Smooth muscle cell (in vitro differentiated cells): ENCODE results near the gene MICAL2. TPM values are rescaled to one million over a fixed set of nuclear protein-coding genes. Genes with fewer than 3 reads are reported as not detected.

Experiments used
- DNase-seq: peaks from one replicate; lab custom pipeline; 2025; ENCODE audit not compliant: unreplicated experiment; lab: John Stamatoyannopoulos, UW
- H2AFZ ChIP-seq: fragments of 200-600 bp; sonication (generic); 2 replicates; pipeline ENCODE4 v1.6.0; 2016; ENCODE audit warnings: antibody characterized with exemption, low read depth, mild to moderate bottlenecking
- H3F3A ChIP-seq: fragments of 200-600 bp; sonication (generic); 2 replicates; pipeline ENCODE4 v1.6.0; 2017; ENCODE audit warnings: antibody characterized with exemption, low read depth
- H3K27ac ChIP-seq: fragments of 200-600 bp; sonication (generic); 2 replicates; pipeline ENCODE4 v1.5.1; 2016; ENCODE audit warnings: low read depth, mild to moderate bottlenecking
- H3K27me3 ChIP-seq: fragments of 200-600 bp; sonication (generic); 2 replicates; pipeline ENCODE4 v1.6.1; 2016; ENCODE audit warnings: low read depth, mild to moderate bottlenecking
- H3K36me3 ChIP-seq: fragments of 200-600 bp; sonication (generic); 2 replicates; pipeline ENCODE4 v1.5.1; 2016; ENCODE audit warnings: low read depth
- H3K4me1 ChIP-seq: fragments of 200-600 bp; sonication (generic); 2 replicates; pipeline ENCODE4 v1.5.1; 2016; ENCODE audit warnings: low read depth
- H3K4me2 ChIP-seq: fragments of 200-600 bp; sonication (generic); 2 replicates; pipeline ENCODE4 v1.6.0; 2016; ENCODE audit warnings: mild to moderate bottlenecking
- H3K4me3 ChIP-seq: fragments of 200-600 bp; sonication (generic); 2 replicates; pipeline ENCODE4 v1.5.1; 2016; ENCODE audit warnings: mild to moderate bottlenecking
- H3K79me2 ChIP-seq: fragments of 200-600 bp; sonication (generic); 2 replicates; pipeline ENCODE4 v1.6.0; 2016; ENCODE audit warnings: low read depth, mild to moderate bottlenecking
- H3K9ac ChIP-seq: fragments of 200-600 bp; sonication (generic); 2 replicates; pipeline ENCODE4 v1.6.0; 2016; ENCODE audit warnings: low read depth
- H3K9me3 ChIP-seq: fragments of 200-600 bp; sonication (generic); replicated peaks from 2 replicates; pipeline ENCODE4 v1.5.1; 2016; ENCODE audit warnings: low read depth
- H4K20me1 ChIP-seq: fragments of 200-600 bp; sonication (generic); 2 replicates; pipeline ENCODE4 v1.6.0; 2016; ENCODE audit warnings: low read depth
- CTCF ChIP-seq: fragments of 200-600 bp; sonication (generic); IDR thresholded peaks from 2 replicates; pipeline ENCODE4 v1.5.1; 2017; ENCODE audit warnings: borderline replicate concordance, mild to moderate bottlenecking, antibody characterized with exemption; ENCODE audit not compliant: insufficient read depth, poor library complexity, severe bottlenecking
- WGBS: methylation state at CpG from one replicate; pipeline ENCODE4 v1.1.7; 2016; ENCODE audit warnings: low lambda C conversion rate; 5-methylcytosine and 5-hydroxymethylcytosine counted together
- polyA plus RNA-seq: library from polyadenylated mRNA; unstranded; fragments of >200 nt; fragmentation: Nextera tagmentation; extraction: Ambion mirVana; gene quantifications from 2 replicates; pipeline ENCODE4 v1.2.1, GENCODE V29; 2016
- total RNA-seq: library from RNA; depleted of rRNA; stranded (reverse); fragments of >200 nt; gene quantifications from 2 replicates; pipeline ENCODE4 v1.2.3, GENCODE V29; 2014

MICAL2 gene
- total and polyA plus RNA-seq, 2 experiments from 2014 or later, result 161 to 287 TPM

- Histone ChIP-seq H3K9me3 (no peaks in the 10 kb centered on the region), H3K4me3 (no peak overlapping the region), H3K27me3 (no peaks in the 10 kb centered on the region), H3K36me3 (no peaks in the 10 kb centered on the region), H3K27ac (no peak overlapping the region), H3K9ac (no peak overlapping the region), H2AFZ (no peak overlapping the region), H3F3A (no peaks in the 10 kb centered on the region), H4K20me1 (peaks cover 4% of the 10 kb centered on the region), H3K79me2 (peaks cover 6% of the 10 kb centered on the region), H3K4me1 (no peaks in the 10 kb centered on the region), H3K4me2 (no peak overlapping the region)
- WGBS, result 88% methylated on average over 5 of the region's 5 CpGs
- no peak for DNase-seq
- no peak for TF ChIP-seq CTCF
These were observed 4.3 kb upstream of the MICAL2 start for GRCh38 chr11:12106101-12106500.

- no peaks in the 10 kb centered on the region for H3K27me3 ChIP-seq
- no peaks in the 10 kb centered on the region for H3F3A ChIP-seq
- H4K20me1 ChIP-seq, result peaks cover 8% of the 10 kb centered on the region
- 90% methylated on average over 5 of the region's 5 CpGs for WGBS
- no peaks in the 10 kb centered on the region for H3K9me3 ChIP-seq
- no peak for DNase-seq
- no peak for TF ChIP-seq CTCF
- H3K79me2 ChIP-seq, result peaks cover 10% of the 10 kb centered on the region
- H3K4me1 ChIP-seq, result peaks cover 1% of the 10 kb centered on the region
- no peak overlapping the region for H3K27ac ChIP-seq
- H3K36me3 ChIP-seq, result no peaks in the 10 kb centered on the region
- no peak overlapping the region for H3K4me3 ChIP-seq
- H3K9ac ChIP-seq, result no peak overlapping the region
- no peak overlapping the region for H3K4me2 ChIP-seq
- H2AFZ ChIP-seq, result no peak overlapping the region
These were observed 3.9 kb upstream of the MICAL2 start for GRCh38 chr11:12106501-12106900.

- Histone ChIP-seq H3K9ac (no peak overlapping the region), H3K4me1 (peaks cover 15% of the 10 kb centered on the region), H3F3A (no peaks in the 10 kb centered on the region), H3K4me3 (no peak overlapping the region), H3K4me2 (no peak overlapping the region), H3K27me3 (no peaks in the 10 kb centered on the region), H3K79me2 (peaks cover 35% of the 10 kb centered on the region), H3K27ac (no peak overlapping the region), H3K9me3 (no peaks in the 10 kb centered on the region), H4K20me1 (peaks cover 30% of the 10 kb centered on the region), H2AFZ (no peak overlapping the region), H3K36me3 (no peaks in the 10 kb centered on the region)
- TF ChIP-seq CTCF, result no peak
- DNase-seq, result no peak
- 98% methylated on average over 2 of the region's 2 CpGs for WGBS
These were observed 1.4 kb upstream of the MICAL2 start for GRCh38 chr11:12108875-12109453.

GRCh38 chr11:12109591-12110196 lies 696 bp upstream of the MICAL2 start:
- Histone ChIP-seq H3K9me3 (no peaks in the 10 kb centered on the region), H3K36me3 (no peaks in the 10 kb centered on the region), H4K20me1 (peaks cover 36% of the 10 kb centered on the region), H3K4me2 (peak overlapping the region; percentile 95), H3F3A (peaks cover 4% of the 10 kb centered on the region), H2AFZ (peak overlapping the region; percentile 42), H3K4me3 (peak overlapping the region; percentile 88), H3K9ac (no peak overlapping the region), H3K27me3 (no peaks in the 10 kb centered on the region), H3K79me2 (peaks cover 42% of the 10 kb centered on the region), H3K4me1 (peaks cover 15% of the 10 kb centered on the region), H3K27ac (no peak overlapping the region)
- no peak for TF ChIP-seq CTCF
- DNase-seq, result no peak
- WGBS, result 39% methylated on average over 7 of the region's 7 CpGs
